ENCODE data around the gene LUC7L. TPM values are rescaled to one million over a fixed set of nuclear protein-coding genes. Genes with fewer than 3 reads are reported as not detected.

LUC7L gene
- total and polyA plus RNA-seq, 10 of the 15 experiments (the other 5 are each of a cell fraction or from before 2014, with no cell fraction given), result 2.3 to 59.6 (median 44.1) TPM

DNA sequence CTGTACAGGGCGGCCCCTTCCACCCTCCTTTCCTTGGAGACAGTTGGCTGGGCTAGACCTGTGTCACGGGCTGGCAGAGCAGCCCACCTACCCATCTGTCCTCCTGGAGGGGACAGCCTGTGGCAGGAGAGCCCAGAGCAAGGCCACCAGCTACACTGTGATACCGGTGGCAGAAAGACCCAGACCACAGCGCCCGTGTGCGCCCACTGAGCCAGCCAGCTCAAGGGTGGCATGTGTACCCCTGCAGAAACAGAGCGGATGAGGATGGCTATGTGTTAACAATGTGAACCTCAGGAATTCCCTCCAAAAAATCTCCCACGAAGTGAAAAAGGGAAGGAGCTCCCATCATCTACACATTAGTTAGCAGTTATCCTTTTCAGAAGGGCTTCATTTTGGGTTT lies 41.9 kb downstream of the LUC7L start:
- no peak for FAIRE-seq
- Histone ChIP-seq H3K4me1 (ENCODE audit: control insufficient read depth, insufficient read depth, low read length) (no peaks in the 10 kb centered on the region), H3K79me2 (ENCODE audit: control insufficient read depth, insufficient read depth, low read length) (no peaks in the 10 kb centered on the region), H4K20me1 (ENCODE audit: control insufficient read depth, insufficient read depth) (no peaks in the 10 kb centered on the region), H3K4me3 (no peak overlapping the region), H3K27me3 (replicated peaks in 1 of 2; ENCODE audit: control insufficient read depth in 2 of 2, insufficient read depth in 2 of 2, low read length in 1 of 2) (no peaks in the 10 kb centered on the region), H2AFZ (ENCODE audit: control insufficient read depth, low read depth, low read length) (no peak overlapping the region), H3K9me3 (replicated peaks; ENCODE audit: control insufficient read depth, insufficient read depth, low read length) (no peaks in the 10 kb centered on the region), H3K36me3 (ENCODE audit: control insufficient read depth in 2 of 2, insufficient read depth in 2 of 2, low read length in 1 of 2) (peaks cover 16 to 17% of the 10 kb centered on the region in 2 experiments), H3K27ac (ENCODE audit: control insufficient read depth, insufficient read depth) (no peak overlapping the region), H3K9ac (ENCODE audit: control insufficient read depth, insufficient read depth, low read length) (no peak overlapping the region), H3K4me2 (ENCODE audit: control insufficient read depth, insufficient read depth) (no peak overlapping the region)
- ChIA-PET CTCF (interaction anchor here (0.6 kb wide), 1 partner anchor 175 kb away, joined by 4 read pairs; no protein-coding TSS in a partner anchor), POLR2A (interaction anchor here (1.1 kb wide), 1 partner anchor 9 kb away, joined by 3 read pairs; no protein-coding TSS in a partner anchor), RAD21 (ENCODE audit: unreplicated experiment) (interaction anchor here (0.6 kb wide), 1 partner anchor 90 kb away, joined by 3 read pairs; no protein-coding TSS in a partner anchor), SMC1A (ENCODE audit: uncharacterized antibody, unreplicated experiment) (no interaction called here)
- BruUV-seq (replicated peaks), result no TSS peak
- intact Hi-C loops (cut with micrococcal nuclease; ENCODE audit: unreplicated experiment) (no loop called here), in situ Hi-C loops (cut with MboI) (no loop called here)
- no peak for ATAC-seq
- WGBS (ENCODE audit: insufficient coverage, insufficient replicate concordance, low lambda C conversion rate, missing lambda C conversion rate), result over 99% methylated on average over 8 of the region's 8 CpGs
- no peak for DNase-seq (ENCODE audit: low read depth, low spot score)
- TF ChIP-seq CBX3 (IDR thresholded peaks at IDR 0.05; ENCODE audit: borderline replicate concordance, low read depth), result no peak
- TF ChIP-seq, protein P1, sequence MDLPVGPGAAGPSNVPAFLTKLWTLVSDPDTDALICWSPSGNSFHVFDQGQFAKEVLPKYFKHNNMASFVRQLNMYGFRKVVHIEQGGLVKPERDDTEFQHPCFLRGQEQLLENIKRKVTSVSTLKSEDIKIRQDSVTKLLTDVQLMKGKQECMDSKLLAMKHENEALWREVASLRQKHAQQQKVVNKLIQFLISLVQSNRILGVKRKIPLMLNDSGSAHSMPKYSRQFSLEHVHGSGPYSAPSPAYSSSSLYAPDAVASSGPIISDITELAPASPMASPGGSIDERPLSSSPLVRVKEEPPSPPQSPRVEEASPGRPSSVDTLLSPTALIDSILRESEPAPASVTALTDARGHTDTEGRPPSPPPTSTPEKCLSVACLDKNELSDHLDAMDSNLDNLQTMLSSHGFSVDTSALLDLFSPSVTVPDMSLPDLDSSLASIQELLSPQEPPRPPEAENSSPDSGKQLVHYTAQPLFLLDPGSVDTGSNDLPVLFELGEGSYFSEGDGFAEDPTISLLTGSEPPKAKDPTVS (IDR thresholded peaks at IDR 0.05; ENCODE audit: low read depth, low read length), result no peak
- no peak for TF ChIP-seq BACH1 (IDR thresholded peaks at IDR 0.05; ENCODE audit: borderline replicate concordance)
- no peak for TF ChIP-seq CTCF (IDR thresholded peaks at IDR 0.05 in 2 of 3, conservative IDR thresholded peaks at IDR 0.05 in 1 of 3; ENCODE audit: control insufficient read depth in 2 of 3, extremely low read depth in 1 of 3, insufficient read depth in 1 of 3, low read depth in 3 of 3, low read length in 3 of 3)
- TF ChIP-seq ZNF274 (IDR thresholded peaks at IDR 0.05; ENCODE audit: insufficient read depth, insufficient read length), result no peak
- no peak for TF ChIP-seq BMI1 (IDR thresholded peaks at IDR 0.05; ENCODE audit: borderline replicate concordance)
